ENCODE data around the gene CLK4.

Gene CLK4

DNA sequence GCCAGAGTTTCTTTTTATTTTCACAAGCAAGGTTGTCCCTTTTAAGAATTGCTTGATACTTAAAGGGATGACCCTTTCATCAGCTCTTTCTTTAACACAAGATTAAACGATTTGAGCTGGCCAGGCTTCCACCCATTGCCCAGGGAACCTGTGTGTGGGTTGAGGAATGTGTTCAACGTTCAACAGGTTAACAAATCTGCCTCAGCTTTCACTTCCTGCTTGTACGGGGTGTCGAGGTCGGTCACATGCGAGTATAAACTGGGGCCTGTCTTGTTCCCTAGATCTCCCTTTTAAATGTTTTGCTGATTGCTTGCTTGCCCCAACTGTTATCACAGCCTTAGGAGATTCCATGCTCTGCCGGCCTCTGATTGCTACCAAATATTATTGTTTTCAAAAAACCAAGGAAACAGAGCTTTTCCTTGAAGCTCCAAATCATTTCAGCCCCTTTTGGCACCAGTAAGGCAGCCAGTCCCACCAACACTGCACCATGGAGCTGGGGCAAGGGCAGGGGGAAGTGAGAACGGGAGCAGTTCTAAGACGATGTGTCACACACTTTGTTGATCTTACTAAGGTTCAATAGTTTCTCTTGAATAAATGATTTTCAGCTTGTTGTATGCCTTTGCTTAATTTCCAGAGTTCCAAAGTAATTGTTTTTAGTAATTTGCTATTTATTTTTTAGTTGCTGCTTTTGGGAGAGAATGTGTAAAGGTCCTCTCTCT, 10.7 kb upstream of the CLK4 start:
- DNase-seq (ENCODE audit: low spot score): no peak

DNA sequence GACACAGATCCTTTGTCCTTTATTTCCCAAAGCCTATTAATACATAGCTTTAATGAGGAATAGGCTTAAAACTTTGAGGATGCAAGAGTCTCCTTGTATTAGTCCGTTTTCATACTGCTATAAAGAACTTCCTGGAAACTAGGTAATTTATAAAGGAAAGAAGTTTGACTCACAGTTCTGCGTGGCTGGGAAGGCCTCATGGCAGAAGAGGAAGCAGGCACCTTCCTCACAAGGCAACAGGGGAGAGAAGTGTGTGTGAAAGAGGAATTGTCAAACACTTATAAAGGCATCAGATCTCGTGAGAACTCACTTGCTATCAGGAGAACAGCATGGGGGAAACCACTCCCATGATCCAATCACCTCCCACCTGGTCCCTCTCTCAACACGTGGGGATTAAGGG, 5.4 kb upstream of the CLK4 start:
- DNase-seq (ENCODE audit: low spot score): no peak

DNA sequence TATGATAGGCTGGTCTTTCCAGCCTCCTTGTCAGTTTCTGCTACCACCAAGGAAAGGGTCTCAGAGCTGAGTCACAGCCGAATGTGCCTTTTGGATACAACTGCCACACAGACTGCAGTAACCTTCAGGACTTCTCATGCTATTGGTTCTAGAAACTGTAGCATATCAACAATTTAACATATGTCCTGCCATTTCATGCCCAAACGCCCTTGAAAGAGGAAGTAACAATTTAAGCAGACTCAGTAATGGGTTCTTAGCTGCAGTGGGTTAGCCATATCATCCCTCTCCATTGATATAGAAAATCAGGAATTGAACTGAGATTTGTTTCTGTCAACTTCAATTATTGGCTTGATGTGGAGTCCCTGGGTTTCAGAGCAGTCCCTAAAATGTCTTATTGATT, 4.1 kb upstream of the CLK4 start:
- DNase-seq (ENCODE audit: low spot score): no peak

DNA sequence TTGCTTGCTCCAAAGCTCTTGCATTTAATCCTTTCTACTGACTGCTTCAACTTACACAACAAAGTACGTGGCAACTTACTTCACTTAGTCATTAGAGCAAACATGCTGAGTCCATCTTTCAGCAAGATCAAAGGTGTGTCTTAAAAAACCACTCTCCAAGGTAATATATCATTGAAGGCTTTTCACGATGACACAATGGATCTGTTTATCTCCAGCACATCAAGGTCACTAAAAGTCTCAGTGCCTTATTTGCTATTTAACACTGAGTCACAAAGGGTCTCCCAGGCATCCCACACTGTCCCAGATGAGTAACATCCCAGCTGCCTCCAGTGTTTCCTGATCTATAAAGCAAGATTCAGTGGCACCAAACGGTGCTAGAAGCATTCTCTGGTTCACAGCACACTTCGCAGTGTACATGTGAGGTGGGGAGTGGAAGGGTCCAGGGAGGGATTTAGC, 3.7 kb upstream of the CLK4 start:
- no peak for DNase-seq (ENCODE audit: low spot score)

DNA sequence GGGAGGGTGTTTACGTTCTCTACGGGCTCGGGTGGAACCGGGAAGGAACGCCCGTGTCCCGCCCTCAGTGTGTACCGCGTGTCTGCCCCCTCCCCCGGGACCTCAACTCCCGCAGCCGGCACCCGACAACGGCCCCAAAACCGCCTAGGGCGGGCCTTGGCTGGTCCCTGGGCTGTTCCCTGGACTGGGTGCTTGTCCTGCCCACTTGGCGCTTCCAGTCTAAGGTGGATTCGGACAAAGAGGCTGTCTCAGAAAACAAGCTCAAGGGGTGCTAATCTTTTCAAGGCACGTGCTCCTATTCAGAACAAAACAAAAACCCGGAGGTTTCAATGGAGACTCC, 379 bp upstream of the CLK4 start:
- no peak for DNase-seq (ENCODE audit: low spot score)

DNA sequence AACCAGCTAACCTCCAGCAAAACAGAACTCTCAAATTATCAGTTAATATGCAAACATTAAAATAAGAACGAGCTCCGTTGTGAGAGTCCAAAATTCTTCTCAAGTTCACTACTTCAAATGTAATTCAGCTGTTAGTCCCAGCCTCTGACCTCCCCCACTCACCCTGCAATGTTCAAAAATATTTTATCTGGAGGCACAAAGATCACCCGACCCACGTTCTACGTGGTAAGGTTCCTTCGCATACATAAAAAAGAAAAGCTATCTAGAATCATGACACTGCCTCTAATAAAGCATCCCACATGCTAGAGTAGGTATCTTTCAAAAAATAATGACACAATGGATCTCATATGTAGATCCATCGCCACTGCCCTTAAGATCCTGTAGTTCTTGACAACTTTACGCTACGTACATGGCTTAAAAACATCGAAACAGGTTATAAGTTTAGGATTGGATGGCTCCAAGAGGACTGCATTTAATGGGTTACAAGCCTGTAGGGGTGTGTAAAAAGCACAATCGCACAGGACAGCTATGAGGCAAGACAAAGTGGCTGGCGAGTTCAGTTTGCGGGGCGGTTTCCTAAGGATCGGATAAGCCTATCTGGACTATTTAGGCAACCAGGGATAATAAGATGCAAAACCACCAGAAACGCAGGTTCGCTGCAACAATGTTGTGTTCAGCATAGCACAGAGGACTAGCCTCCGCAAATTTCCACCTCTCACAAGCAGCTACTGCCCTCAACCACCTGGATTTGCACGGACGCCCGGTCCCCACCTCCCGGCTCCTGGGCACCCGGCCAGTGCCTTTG, 969 bp downstream of the CLK4 start:
- DNase-seq (ENCODE audit: low spot score): peak; percentile 24

DNA sequence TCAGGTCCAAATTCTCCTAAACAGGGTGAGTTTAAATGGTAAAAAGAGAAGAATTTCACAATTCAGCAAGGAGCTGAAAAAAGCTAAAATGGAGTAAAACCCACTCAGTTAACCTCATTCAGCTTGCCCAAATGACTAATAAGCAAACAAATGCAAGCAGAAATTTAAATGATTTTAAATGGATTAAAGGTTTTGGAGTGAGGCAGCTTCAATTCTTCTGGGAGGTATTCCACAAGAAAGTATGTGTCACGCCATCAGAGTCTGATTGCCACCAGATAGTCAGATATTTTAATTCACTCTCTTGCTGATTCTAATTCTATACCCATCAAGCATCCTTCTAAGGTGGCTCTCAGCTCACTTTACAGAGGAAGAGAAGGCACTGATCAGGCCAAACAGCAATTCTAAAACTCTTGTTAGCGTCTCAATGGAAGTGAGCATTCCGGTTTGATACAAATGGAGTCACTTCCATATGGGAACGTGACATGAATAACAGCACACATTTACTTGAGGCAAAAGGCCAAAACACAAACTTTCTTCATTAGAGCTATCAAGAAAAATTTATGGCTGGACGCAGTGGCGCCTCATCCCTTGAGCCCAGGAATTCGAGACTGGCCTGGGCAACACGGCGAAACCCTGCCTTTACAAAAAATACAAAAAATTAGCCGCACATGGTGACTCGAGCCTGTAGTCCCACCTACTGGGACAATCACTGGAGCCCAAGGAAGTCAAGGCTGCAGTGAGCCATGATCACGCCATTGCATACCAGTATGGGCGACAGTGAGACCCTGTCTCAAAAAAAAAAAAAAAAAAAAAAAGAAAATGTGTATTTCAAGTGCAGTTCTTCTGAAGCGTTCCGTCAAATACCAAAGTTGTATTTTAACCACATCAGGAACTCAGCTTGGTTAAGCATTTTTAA, 2.0 kb downstream of the CLK4 start:
- DNase-seq (ENCODE audit: low spot score): no peak

DNA sequence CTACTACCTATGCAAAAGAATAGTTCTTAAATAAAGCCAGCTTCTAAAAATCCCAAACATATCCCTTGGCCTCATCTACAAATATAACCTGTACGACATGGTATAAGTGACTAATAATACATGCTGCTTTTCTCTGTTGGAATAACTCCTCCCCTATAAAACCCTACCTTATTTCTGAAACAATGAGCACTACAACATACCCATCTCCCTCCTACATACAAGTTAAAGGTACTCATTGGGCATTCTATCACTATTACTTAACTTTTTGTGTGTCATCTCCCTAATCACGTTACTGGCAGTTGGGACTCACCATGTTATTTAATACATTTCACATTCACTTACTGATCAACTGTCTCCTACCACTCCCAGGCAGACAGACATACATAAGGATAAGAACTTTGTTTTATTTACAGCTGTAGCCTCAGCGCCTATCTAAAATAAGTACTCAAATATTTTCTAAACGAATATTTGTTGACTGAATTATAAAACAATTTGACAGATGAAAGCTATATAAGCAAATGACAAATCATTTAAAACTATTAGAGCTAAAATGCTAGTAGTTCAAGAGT, 4.1 kb downstream of the CLK4 start:
- DNase-seq (ENCODE audit: low spot score): no peak

DNA sequence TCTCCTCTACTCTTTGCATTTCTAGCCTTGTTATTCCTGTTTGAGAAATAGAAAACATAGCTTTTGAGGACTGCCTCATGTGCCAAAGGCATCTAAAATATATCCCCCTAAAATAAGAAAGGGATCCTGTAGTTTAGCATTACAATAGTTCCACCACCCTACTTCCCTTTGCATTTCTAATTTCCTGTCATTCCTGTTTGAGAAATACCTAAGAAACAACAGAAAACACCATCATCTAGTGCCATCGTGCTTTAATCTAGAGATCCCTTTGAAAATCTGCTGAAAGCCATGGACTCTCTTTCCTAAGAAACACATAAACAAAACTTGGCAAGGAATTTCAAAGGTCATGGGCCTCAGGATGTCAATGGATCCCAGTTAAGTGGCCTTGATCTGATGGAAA, 7.5 kb downstream of the CLK4 start:
- DNase-seq (ENCODE audit: low spot score): no peak

DNA sequence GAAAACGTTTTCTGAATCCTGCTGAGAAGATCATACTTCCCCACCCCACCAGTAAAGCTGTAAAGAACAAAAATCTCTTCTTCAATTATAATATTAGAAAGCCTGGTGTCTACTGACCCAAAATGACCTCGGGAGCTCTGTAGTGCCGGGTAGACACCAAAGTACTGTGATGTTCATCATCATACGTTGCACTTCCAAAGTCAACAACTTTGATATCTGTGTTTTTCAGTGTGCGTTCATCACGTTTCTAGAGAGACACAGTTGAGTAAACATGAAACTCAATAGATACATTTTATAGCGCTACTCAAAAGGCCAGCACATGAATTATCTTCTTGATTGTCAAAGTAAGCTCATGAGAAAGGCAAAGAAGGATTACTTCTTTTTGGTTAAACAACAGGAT, 14.6 kb downstream of the CLK4 start:
- no peak for DNase-seq (ENCODE audit: low spot score)

DNA sequence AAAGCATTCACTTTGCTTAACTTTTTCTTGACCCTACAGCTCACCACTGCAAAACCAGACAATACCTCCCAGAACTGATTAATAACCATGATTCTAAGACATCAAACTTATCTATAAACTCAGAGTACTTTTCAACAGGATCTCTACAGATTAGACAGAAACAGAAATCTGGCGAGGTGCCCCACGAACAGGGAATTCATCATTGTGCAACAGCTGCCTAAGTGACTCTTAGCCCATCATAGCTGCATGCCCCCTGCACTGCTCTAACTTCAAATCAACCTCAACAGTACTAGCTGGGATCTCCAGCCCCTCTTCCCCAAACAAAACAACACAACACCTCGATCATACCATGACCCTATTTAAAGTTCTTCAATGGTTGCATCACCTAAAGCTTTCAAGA, 20.6 kb downstream of the CLK4 start:
- DNase-seq (ENCODE audit: low spot score): no peak

DNA sequence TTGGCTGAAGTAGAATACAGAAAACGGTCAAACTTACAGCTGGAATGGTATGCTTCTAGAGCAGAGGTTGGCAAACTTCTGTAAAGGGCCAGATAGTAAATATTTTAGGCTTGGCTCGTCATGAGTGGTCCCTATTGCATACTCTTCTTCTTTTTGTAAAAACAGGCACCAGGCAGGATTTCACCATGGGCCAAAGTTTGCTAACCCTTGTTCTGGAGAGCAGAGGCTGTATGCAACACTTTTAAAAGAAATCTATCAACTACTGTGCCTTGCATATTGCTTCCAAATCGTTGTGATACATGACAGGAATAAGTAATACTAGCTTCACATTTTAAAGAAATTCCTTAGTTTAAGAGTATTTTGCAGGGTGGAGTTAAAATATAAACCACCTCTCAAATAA, 21.1 kb downstream of the CLK4 start:
- DNase-seq (ENCODE audit: low spot score): no peak

DNA sequence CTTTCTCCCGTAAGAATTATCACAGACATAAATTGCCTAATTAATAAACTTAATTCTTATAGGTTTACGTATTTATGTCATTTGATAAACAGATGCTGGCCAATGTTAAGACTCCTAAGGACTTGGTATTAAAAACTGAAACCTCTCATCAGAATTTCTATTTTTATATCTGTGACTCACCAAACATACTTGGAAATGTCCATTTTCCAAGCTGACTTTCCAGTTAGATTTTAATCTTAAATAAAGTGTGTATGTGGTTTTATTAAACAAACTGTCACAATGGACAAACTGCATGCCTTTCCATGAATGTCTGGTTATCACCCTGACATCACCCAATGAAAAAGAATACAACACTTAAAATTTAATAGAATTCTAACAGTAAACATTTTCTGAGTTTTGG, 24.1 kb downstream of the CLK4 start:
- DNase-seq (ENCODE audit: low spot score): no peak

DNA sequence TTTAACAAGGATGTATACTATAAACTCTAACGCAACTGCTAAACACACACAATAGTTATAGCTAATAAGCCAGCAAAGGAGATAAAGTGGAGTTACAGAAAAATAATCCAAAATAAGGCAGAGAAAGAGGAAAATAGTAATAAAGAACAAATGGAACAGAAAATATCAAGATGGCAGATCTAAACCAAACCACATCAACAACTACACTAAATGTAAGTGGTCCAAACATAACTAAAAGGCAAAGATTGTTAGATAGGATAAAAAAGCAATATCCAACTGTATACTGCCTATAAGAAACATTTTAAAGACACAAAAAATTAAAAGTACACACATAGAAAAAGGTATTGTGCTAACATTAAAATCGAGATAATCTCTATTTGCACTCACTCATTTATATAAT, 31.1 kb downstream of the CLK4 start:
- DNase-seq (ENCODE audit: low spot score): no peak

DNA sequence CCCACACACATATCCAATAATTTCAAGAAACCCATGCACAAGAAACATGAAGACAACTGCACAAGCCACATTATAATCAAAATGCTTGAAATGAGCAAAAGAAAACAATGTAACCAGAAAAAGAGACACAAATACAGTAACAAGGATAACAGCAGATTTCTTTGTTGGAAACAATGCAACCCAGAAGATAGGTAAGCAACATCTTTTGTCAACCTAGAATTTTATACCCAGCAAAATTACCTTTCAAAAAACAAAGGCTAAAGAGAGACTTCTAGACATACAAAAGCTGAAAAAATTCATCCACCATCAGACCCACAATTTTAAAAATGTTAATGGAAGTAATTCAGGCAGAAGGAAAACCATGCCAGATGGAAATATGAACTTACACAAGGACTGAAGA, 31.7 kb downstream of the CLK4 start:
- DNase-seq (ENCODE audit: low spot score): no peak

DNA sequence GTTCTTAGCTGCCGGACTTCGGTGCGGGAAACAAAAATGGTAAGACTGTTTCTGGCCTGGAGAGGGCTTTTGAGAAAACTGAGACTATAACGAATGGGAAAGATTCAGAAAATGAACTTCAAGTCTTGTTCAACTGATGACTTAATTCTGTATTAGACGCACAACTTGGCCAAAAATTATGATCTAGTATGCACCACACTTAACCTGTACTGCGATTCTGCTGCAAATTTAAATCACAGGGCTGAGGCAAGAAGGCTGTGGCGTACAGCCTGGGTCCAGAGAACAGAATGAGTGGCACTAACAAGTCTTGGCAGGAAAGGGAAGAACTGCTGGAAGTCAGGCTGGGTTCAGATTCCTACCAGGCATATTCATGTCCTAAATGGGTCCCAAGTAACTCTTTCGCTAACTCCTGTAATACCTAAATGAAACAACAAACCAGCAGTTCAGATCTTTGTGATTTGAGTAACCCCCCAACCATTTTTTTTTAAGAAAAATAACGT, 35.9 kb downstream of the CLK4 start:
- no peak for DNase-seq (ENCODE audit: low spot score)

DNA sequence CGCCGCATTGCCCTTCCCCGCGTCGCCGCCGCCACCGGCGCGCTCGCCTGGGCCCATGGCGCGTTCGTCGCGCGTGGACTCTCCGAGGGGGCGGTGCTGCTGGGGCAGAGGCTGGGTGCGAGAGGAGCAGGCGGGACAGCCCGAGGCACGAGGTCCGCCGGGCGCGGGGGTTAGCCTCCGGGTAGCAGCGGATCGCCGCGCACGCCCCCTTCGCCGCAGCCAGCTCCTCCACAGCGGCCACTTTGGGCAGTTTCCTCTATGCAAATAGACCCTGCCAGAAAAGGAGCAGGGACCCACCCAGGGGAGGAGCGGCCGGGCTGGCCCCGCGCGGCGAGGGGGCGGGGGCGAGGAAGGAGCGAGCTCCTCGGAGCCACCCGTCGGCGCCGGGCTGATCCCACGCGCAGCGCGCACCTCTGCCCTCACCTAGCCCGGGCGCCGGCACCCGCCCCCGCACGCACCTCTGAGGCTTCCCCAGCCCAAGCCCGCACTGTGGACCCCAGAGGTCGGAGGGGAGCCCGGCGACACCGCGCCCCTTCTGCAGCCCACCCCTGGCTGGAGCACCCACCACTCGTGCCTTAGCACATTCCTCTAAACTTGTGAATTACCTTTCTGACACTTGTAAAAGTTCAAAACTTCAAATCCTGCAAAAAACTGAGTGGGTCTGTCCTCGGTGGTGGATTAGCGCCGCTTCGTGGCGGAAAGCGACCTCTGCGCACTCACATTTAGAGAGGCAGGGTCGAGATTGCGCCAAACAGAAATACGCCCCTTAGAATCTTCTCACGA, 36.5 kb downstream of the CLK4 start, which contains the start of gene COL23A1:
Gene COL23A1 (minus strand): TSS at position 253 of the 783 bp plus-strand sequence.
- peak; percentile 26 for DNase-seq (ENCODE audit: low spot score)

DNA sequence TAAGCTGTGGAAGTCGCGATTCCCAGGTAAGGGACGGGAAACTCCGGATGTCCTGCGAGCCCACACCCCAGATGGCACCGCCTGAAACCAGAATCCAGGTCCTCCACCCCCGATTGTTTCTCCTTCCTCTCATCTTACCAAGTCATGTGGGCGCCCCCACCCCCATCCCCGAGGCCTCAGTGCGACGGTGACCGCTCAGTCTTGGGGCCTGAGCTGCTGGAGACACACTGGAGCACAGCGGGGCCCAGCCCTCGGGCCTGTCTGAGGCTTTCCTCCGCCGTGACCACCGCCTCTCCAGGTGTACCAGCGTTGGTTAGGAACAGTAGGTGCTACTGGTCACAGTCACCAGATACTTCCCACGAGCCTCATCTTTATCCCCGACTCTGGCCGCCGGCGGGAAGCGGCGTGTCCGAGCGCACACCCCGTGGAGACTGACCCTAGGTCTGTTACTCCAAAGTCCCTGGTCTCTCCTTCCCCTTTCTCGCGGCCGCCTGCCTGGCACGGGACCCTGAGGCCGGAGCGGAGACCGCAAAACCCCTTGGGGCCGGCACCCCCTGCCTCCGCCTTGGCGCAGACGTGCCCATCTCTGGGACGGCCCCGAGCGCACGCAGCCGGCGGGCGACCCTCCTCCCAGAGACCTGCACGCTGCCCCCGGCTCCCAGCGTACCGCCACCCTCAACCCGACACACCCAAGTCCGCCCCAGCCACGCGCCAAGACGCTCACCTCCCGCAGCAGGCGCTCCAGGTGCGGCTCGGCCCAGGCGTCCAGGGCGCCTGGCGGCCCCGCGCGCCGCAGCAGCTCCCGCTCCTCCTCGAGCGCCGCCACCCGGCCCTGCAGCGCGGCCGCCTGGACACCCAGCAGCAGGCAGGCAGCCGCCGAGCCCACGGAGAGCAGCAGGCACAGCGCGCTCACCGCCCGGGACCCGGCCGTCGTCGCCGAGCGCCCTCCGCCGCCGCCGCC, 37.4 kb downstream of the CLK4 start:
- DNase-seq (ENCODE audit: low spot score): no peak

DNA sequence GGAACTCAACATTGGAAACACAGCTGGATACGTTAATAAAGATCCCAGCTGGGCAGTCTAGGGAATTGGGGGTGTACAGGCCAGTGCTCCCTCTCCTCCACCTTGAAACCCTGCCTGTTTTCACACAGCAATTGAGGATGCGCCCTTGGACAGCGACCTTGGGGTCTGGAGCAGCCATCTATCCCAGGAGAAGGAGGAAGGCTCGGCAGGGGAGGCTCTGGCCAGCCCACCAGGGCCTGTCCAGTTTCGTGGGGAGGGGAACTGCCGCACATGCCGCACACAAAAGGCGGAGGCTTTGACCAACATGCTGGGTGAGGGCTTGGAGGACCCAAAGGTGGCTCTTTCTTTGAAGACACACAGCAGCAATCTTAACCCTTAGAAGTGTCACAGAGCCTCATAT, 38.1 kb downstream of the CLK4 start:
- DNase-seq (ENCODE audit: low spot score): no peak
